ENCODE results near the gene XRRA1.

- TF ChIP-seq CTCF (IDR thresholded peaks at IDR 0.05) (no peak), POLR2A (IDR thresholded peaks at IDR 0.05) (no peak), POLR2AphosphoS5 (IDR thresholded peaks at IDR 0.05; ENCODE audit: insufficient read depth in 1 of 2, low read depth in 1 of 2) (no peak)
These were observed 128.1 kb downstream of the XRRA1 start for GRCh38 chr11:74820763-74821162.
